ENCODE data around the gene AK4. TPM values are rescaled to one million over a fixed set of nuclear protein-coding genes. Genes with fewer than 3 reads are reported as not detected.

AK4 gene
- total RNA-seq, 2 experiments from 2014 or later = 0.08 to 0.14 TPM

GRCh38 chr1:65165269-65165993, 17.4 kb downstream of the AK4 start:
- Mint-ChIP-seq H3K36me3 (ENCODE audit: low read depth) (no peaks in the 10 kb centered on the region), H3K27me3 (no peaks in the 10 kb centered on the region), H3K4me1 (ENCODE audit: low read depth) (no peaks in the 10 kb centered on the region), H3K4me3 (no peak overlapping the region), H3K27ac (no peak overlapping the region), H3K9me3 (no peaks in the 10 kb centered on the region)
- no peak for TF ChIP-seq CTCF (IDR thresholded peaks at IDR 0.05)
- no peak for ATAC-seq (ENCODE audit: poor library complexity)
- intact Hi-C loops (cut with DNase I, micrococcal nuclease) = no loop called here
- H3K27me3 ChIP-seq (ENCODE audit: control insufficient read depth in 1 of 2, insufficient read depth in 2 of 2, low read length in 2 of 2) = peaks cover 0 to 3% of the 10 kb centered on the region in 2 experiments
- CTCF ChIA-PET = no interaction called here
- no peak overlapping the region for H3K27ac ChIP-seq (ENCODE audit: low read depth in 1 of 2, low read length in 2 of 2)
- no peaks in the 10 kb centered on the region for H3K4me1 ChIP-seq (ENCODE audit: insufficient read depth, low read length)
- DNase-seq = peak in 2 of 14 experiments; percentile 17 to 23
- H3K9me3 ChIP-seq (ENCODE audit: control insufficient read depth in 1 of 2, insufficient read depth in 1 of 2, low read length in 2 of 2) = no peaks in the 10 kb centered on the region
- no peaks in the 10 kb centered on the region for H3K36me3 ChIP-seq (ENCODE audit: insufficient read depth, low read length)
- POLR2A ChIA-PET = no interaction called here
- H3K4me3 ChIP-seq (ENCODE audit: low read length) = no peak overlapping the region

GRCh38 chr1:65166572-65167305, 18.7 kb downstream of the AK4 start:
- H3K27ac Mint-ChIP-seq = no peak overlapping the region
- H3K9me3 Mint-ChIP-seq = no peaks in the 10 kb centered on the region
- ChIA-PET POLR2A (no interaction called here), CTCF (no interaction called here)
- DNase-seq (no peak), ATAC-seq (ENCODE audit: poor library complexity) (no peak)
- H3K27me3 Mint-ChIP-seq = no peaks in the 10 kb centered on the region
- H3K4me3 ChIP-seq (ENCODE audit: low read length) = no peak overlapping the region
- H3K4me1 ChIP-seq (ENCODE audit: insufficient read depth, low read length) = no peaks in the 10 kb centered on the region
- no peak for TF ChIP-seq CTCF (IDR thresholded peaks at IDR 0.05)
- H3K9me3 ChIP-seq (ENCODE audit: control insufficient read depth in 1 of 2, insufficient read depth in 1 of 2, low read length in 2 of 2) = no peaks in the 10 kb centered on the region
- H3K36me3 ChIP-seq (ENCODE audit: insufficient read depth, low read length) = no peaks in the 10 kb centered on the region
- no peaks in the 10 kb centered on the region for H3K4me1 Mint-ChIP-seq (ENCODE audit: low read depth)
- no peaks in the 10 kb centered on the region for H3K36me3 Mint-ChIP-seq (ENCODE audit: low read depth)
- no peak overlapping the region for H3K27ac ChIP-seq (ENCODE audit: low read depth in 1 of 2, low read length in 2 of 2)
- H3K27me3 ChIP-seq (ENCODE audit: control insufficient read depth in 1 of 2, insufficient read depth in 2 of 2, low read length in 2 of 2) = peaks cover 0 to 3% of the 10 kb centered on the region in 2 experiments
- intact Hi-C loops (cut with DNase I, micrococcal nuclease) = no loop called here
- no peak overlapping the region for H3K4me3 Mint-ChIP-seq

- no peak for DNase-seq
- no peaks in the 10 kb centered on the region for H3K36me3 Mint-ChIP-seq (ENCODE audit: low read depth)
- H3K27me3 Mint-ChIP-seq = no peaks in the 10 kb centered on the region
- H3K4me1 Mint-ChIP-seq (ENCODE audit: low read depth) = no peaks in the 10 kb centered on the region
- H3K4me3 Mint-ChIP-seq = no peak overlapping the region
- TF ChIP-seq CTCF (IDR thresholded peaks at IDR 0.05) = no peak
- CTCF ChIA-PET = no interaction called here
- no peaks in the 10 kb centered on the region for H3K9me3 ChIP-seq (ENCODE audit: control insufficient read depth in 1 of 2, insufficient read depth in 1 of 2, low read length in 2 of 2)
- peaks cover 0 to 3% of the 10 kb centered on the region in 2 experiments for H3K27me3 ChIP-seq (ENCODE audit: control insufficient read depth in 1 of 2, insufficient read depth in 2 of 2, low read length in 2 of 2)
- no peak overlapping the region for H3K4me3 ChIP-seq (ENCODE audit: low read length)
- no peak for ATAC-seq (ENCODE audit: poor library complexity)
- H3K27ac Mint-ChIP-seq = no peak overlapping the region
- no peak overlapping the region for H3K27ac ChIP-seq (ENCODE audit: low read depth in 1 of 2, low read length in 2 of 2)
- no peaks in the 10 kb centered on the region for H3K4me1 ChIP-seq (ENCODE audit: insufficient read depth, low read length)
- H3K9me3 Mint-ChIP-seq = no peaks in the 10 kb centered on the region
- POLR2A ChIA-PET = no interaction called here
- no peaks in the 10 kb centered on the region for H3K36me3 ChIP-seq (ENCODE audit: insufficient read depth, low read length)
- intact Hi-C loops (cut with DNase I, micrococcal nuclease) = no loop called here
These were observed 19.7 kb downstream of the AK4 start for GRCh38 chr1:65167586-65168242.

All from CD4-positive, alpha-beta T cell (primary cell).